Measurements from ENCODE around the gene RNF34.

RNF34 gene

DNA sequence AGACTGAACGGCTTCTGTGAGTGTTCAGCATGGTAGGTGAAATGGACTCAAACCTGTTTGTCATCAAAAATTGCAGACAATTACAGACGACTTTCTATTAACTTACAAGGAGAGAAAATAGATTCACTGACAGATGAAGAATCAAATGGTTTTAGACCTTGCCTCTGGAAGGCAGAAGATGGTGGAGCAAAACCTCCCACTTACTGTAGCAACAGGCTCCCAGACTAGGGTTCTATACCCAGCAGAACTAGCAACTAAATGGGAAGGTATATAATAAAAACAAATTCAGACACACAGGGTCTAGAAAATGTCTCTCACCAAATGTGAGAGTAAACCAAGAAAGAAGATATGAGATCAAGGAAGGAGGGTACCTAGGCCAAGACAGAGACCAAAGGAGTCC, 36.8 kb downstream of the RNF34 start:
- TF ChIP-seq POLR2A (IDR thresholded peaks at IDR 0.05; ENCODE audit: extremely low read depth, insufficient read length): no peak
- TF ChIP-seq, protein P1, sequence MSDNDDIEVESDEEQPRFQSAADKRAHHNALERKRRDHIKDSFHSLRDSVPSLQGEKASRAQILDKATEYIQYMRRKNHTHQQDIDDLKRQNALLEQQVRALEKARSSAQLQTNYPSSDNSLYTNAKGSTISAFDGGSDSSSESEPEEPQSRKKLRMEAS (IDR thresholded peaks at IDR 0.05; ENCODE audit: low read depth, low read length): no peak
- TF ChIP-seq, protein P2, sequence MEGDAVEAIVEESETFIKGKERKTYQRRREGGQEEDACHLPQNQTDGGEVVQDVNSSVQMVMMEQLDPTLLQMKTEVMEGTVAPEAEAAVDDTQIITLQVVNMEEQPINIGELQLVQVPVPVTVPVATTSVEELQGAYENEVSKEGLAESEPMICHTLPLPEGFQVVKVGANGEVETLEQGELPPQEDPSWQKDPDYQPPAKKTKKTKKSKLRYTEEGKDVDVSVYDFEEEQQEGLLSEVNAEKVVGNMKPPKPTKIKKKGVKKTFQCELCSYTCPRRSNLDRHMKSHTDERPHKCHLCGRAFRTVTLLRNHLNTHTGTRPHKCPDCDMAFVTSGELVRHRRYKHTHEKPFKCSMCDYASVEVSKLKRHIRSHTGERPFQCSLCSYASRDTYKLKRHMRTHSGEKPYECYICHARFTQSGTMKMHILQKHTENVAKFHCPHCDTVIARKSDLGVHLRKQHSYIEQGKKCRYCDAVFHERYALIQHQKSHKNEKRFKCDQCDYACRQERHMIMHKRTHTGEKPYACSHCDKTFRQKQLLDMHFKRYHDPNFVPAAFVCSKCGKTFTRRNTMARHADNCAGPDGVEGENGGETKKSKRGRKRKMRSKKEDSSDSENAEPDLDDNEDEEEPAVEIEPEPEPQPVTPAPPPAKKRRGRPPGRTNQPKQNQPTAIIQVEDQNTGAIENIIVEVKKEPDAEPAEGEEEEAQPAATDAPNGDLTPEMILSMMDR (IDR thresholded peaks at IDR 0.05; ENCODE audit: low read depth, low read length): no peak
- no peak for TF ChIP-seq MYC (IDR thresholded peaks at IDR 0.05; ENCODE audit: low read depth, low read length)
- DNase-seq (ENCODE audit: low read depth): no peak
- H3K4me3 ChIP-seq (ENCODE audit: low read depth, low read length): no peak overlapping the region

DNA sequence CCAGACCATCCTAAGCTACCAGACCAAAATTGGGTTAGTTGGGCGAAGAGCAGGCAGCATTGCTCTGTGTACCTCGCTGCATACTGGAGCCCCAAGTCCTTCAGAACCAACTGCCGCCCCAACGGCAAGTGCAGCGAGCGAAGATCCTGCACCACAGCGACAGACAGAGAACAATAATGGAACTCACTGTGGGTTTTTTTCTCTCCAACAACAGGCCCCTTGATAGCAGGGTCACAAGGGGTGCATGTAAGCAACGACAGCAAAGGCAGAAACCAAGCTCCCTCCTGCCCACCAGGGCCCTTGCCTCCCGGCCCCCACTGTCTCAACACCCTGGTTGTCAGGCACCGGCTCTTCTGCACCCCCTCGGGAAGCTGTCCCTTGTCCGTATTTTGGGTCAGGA, 39.0 kb downstream of the RNF34 start:
- no peak overlapping the region for H3K4me3 ChIP-seq (ENCODE audit: low read depth, low read length)
- DNase-seq (ENCODE audit: low read depth): no peak
- TF ChIP-seq, protein P2 (IDR thresholded peaks at IDR 0.05; ENCODE audit: low read depth, low read length): no peak
- TF ChIP-seq POLR2A (IDR thresholded peaks at IDR 0.05; ENCODE audit: extremely low read depth, insufficient read length) (no peak), MYC (IDR thresholded peaks at IDR 0.05; ENCODE audit: low read depth, low read length) (no peak)
- TF ChIP-seq, protein P1 (IDR thresholded peaks at IDR 0.05; ENCODE audit: low read depth, low read length): no peak

DNA sequence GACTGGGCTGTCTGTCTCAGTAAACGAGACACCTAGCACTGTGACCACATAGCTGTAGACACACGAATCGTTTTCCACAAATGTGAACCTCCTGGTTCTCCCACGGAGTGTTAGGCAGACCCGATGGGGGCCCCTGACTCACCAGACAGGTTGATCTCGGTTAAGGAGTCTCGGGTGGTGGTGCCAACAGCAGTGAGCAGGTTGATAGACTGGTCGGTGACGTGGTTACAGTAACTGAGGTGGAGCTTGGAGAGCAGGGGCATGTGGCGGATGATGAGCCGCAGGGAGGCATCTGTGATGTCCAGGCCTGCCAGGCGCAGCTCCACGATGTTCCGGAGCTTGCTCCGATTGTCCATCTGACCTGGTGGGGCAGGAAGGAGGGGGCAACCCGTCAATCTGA, 39.8 kb downstream of the RNF34 start:
- no peak overlapping the region for H3K4me3 ChIP-seq (ENCODE audit: low read depth, low read length)
- DNase-seq (ENCODE audit: low read depth): no peak

DNA sequence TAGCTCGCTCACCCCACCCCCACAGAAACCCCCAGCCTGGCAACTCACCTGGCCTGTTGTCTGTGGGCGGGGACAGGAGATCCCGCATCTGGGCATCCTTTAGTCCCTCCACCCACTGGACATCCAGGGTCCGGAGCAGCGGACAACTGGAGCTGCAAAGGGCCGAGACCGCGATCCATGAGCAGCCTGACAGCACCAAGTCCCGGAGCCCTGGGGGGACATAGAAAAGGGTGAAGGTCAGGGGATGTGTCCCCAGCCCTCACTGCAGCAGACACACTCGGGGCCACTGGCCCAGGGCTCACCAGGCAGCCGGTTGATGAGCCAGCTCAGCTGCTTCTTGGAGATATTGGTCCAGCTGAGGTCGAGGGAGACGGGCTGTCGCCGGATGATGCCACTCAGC, 40.9 kb downstream of the RNF34 start:
- TF ChIP-seq, protein P2 (IDR thresholded peaks at IDR 0.05; ENCODE audit: low read depth, low read length): no peak
- TF ChIP-seq, protein P1 (IDR thresholded peaks at IDR 0.05; ENCODE audit: low read depth, low read length): no peak
- no peak for TF ChIP-seq POLR2A (IDR thresholded peaks at IDR 0.05; ENCODE audit: extremely low read depth, insufficient read length)
- TF ChIP-seq MYC (IDR thresholded peaks at IDR 0.05; ENCODE audit: low read depth, low read length): no peak
- H3K4me3 ChIP-seq (ENCODE audit: low read depth, low read length): no peak overlapping the region
- DNase-seq (ENCODE audit: low read depth): no peak

More for the DNA sequence above, 39.8 kb downstream of the RNF34 start:
- TF ChIP-seq, protein P1 (IDR thresholded peaks at IDR 0.05; ENCODE audit: low read depth, low read length): no peak

DNA sequence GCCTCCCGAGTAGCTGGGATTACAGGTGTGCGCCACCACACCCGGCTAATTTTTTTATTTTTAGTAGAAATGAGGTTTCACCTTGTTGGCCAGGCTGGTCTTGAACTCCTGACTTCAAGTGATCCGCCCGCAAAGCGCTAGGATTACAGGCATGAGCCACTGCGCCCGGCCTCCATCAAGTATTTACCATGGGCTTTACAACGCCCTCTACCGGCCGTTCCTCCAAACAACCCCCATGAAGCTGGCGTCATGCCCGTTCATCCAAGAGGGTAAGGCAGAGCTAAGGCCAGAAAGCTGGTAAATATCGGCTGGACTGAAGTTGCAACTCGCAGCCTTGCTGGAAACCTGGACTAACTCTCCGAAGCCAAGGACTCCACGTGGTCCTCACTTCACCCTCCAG, 41.6 kb downstream of the RNF34 start:
- peak; percentile 67 for DNase-seq (ENCODE audit: low read depth)
- no peak for TF ChIP-seq POLR2A (IDR thresholded peaks at IDR 0.05; ENCODE audit: extremely low read depth, insufficient read length)
- TF ChIP-seq, protein P2 (IDR thresholded peaks at IDR 0.05; ENCODE audit: low read depth, low read length): peak; percentile 37
- H3K4me3 ChIP-seq (ENCODE audit: low read depth, low read length): no peak overlapping the region

DNA sequence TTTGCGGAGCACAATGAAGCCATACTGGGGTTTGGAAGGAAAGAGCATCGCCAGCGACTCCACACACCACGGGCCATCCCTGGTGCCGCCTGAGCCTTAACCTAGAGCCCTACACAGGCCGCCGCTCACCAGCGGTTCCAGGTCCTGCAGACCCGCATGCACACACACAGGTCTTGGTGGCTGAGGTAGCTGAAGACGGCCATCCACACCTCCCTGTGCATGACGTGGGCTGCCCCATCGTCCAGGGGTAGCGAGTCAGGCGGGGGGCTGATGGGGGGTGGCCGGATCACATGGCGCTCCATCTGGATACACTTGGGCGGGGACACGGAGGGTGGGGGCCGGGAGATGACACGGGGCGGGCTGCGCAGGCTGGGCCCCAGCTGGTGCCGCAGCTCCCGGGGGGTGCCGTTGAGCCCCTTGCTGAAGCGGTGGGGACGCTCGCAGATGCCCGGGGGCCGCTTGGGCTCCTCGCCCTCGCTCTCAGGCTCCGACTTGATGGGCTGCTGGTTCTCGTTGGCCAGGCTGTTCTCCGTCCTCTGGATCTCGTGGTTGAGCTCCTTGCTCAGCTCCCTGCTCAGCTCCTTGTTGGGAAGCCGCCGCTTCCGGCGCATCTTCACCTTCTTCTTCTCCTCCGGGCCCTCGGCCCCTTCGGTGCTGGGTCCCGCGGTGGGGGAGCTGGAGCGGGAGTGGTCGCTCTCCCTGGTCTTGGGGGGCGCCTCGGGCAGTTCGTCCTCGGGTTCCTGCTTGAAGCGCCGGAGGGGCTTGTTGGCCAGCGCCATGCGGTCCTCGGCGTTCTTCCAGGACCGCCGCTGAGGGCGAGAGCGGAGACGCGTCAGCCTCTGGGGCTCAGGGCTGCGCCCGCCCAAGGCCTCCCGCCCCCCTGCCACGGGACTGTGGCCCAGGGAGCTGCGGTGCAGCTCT, 42.4 kb downstream of the RNF34 start:
- H3K4me3 ChIP-seq (ENCODE audit: low read depth, low read length): no peak overlapping the region
- DNase-seq (ENCODE audit: low read depth): no peak

More for the DNA sequence above, 42.4 kb downstream of the RNF34 start:
- no peak for TF ChIP-seq MYC (IDR thresholded peaks at IDR 0.05; ENCODE audit: low read depth, low read length)
- TF ChIP-seq, protein P1 (IDR thresholded peaks at IDR 0.05; ENCODE audit: low read depth, low read length): no peak
- TF ChIP-seq, protein P2 (IDR thresholded peaks at IDR 0.05; ENCODE audit: low read depth, low read length): no peak
- no peak for TF ChIP-seq POLR2A (IDR thresholded peaks at IDR 0.05; ENCODE audit: extremely low read depth, insufficient read length)
